Loucy (cell line): ENCODE measurements around the gene ADORA2A.

Experiments
- H2AFZ ChIP-seq: fragments of 200-600 bp; sonication (generic); 2 replicates; pipeline ENCODE4 v1.6.0; 2016; ENCODE audit warnings: antibody characterized with exemption, mild to moderate bottlenecking, low read length, moderate library complexity
- H3F3A ChIP-seq: fragments of 200-600 bp; 2 replicates; pipeline ENCODE4 v1.6.0; 2016; ENCODE audit warnings: antibody characterized with exemption, low read depth, mild to moderate bottlenecking
- H3K27me3 ChIP-seq: fragments of 200-600 bp; sonication (generic); 2 replicates; pipeline ENCODE4 v1.6.1; 2014; ENCODE audit warnings: low read length, mild to moderate bottlenecking; ENCODE audit not compliant: insufficient read depth, poor library complexity, severe bottlenecking
- H3K36me3 ChIP-seq: fragments of 200-600 bp; sonication (generic); 2 replicates; pipeline ENCODE4 v1.6.1; 2016; ENCODE audit warnings: low read length; ENCODE audit not compliant: insufficient read depth
- H3K4me1 ChIP-seq: fragments of 200-600 bp; sonication (generic); 2 replicates; pipeline ENCODE4 v1.5.1; 2014; ENCODE audit warnings: low read length, mild to moderate bottlenecking; ENCODE audit not compliant: insufficient read depth, poor library complexity, severe bottlenecking
- H3K4me2 ChIP-seq: fragments of 200-600 bp; sonication (generic); 2 replicates; pipeline ENCODE4 v1.6.0; 2014; ENCODE audit warnings: antibody characterized with exemption, low read length, low read depth, mild to moderate bottlenecking; ENCODE audit not compliant: poor library complexity, severe bottlenecking
- H3K4me3 ChIP-seq: fragments of 200-600 bp; sonication (generic); 2 replicates; pipeline ENCODE4 v1.5.1; 2014; ENCODE audit warnings: low read length, mild to moderate bottlenecking, mixed read lengths; ENCODE audit not compliant: poor library complexity, severe bottlenecking
- H3K79me2 ChIP-seq: fragments of 200-600 bp; sonication (generic); 2 replicates; pipeline ENCODE4 v1.6.1; 2014; ENCODE audit warnings: low read length; ENCODE audit not compliant: insufficient read depth
- H3K9ac ChIP-seq: fragments of 200-600 bp; sonication (generic); 2 replicates; pipeline ENCODE4 v1.6.0; 2014; ENCODE audit warnings: mild to moderate bottlenecking, low read depth, low read length, moderate library complexity; ENCODE audit not compliant: poor library complexity, severe bottlenecking
- H3K9me2 ChIP-seq: fragments of 200-600 bp; sonication (generic); replicated peaks from 2 replicates; pipeline ENCODE4 v1.6.1; 2016; ENCODE audit warnings: low read depth, low read length, mixed read lengths
- H3K9me3 ChIP-seq: fragments of 200-600 bp; sonication (generic); 2 replicates; pipeline ENCODE4 v1.6.1; 2014; ENCODE audit warnings: mild to moderate bottlenecking, antibody characterized with exemption, low read length, low read depth; ENCODE audit not compliant: insufficient read depth
- H4K20me1 ChIP-seq: fragments of 200-600 bp; sonication (generic); 2 replicates; pipeline ENCODE4 v1.6.0; 2014; ENCODE audit warnings: antibody characterized with exemption, low read length, mild to moderate bottlenecking; ENCODE audit not compliant: insufficient read depth, poor library complexity, severe bottlenecking
- EZH2phosphoT487 ChIP-seq: fragments of 200-600 bp; IDR thresholded peaks from 2 replicates; pipeline ENCODE4 v1.6.1; 2018; ENCODE audit warnings: antibody characterized with exemption, mild to moderate bottlenecking, moderate library complexity, borderline replicate concordance
- TF ChIP-seq, protein P1 (sequence below): fragments of 200-600 bp; sonication (generic); conservative IDR thresholded peaks from 2 replicates; pipeline ENCODE4 v1.5.1; 2014; ENCODE audit warnings: mild to moderate bottlenecking, antibody characterized with exemption, low read length

ADORA2A gene

GRCh38 chr22:24459911-24460310 is 32.5 kb downstream of the ADORA2A start:
- Histone ChIP-seq H3K9me2 (no peaks in the 10 kb centered on the region), H3F3A (no peaks in the 10 kb centered on the region), H3K79me2 (no peaks in the 10 kb centered on the region), H3K27me3 (no peaks in the 10 kb centered on the region), H3K36me3 (no peaks in the 10 kb centered on the region), H3K4me2 (no peak overlapping the region), H4K20me1 (no peaks in the 10 kb centered on the region), H3K9me3 (no peaks in the 10 kb centered on the region), H2AFZ (0 out of 2 replicates have a peak overlapping the region, but pooled peaks have one; percentile 32), H3K9ac (no peak overlapping the region), H3K4me3 (no peak overlapping the region), H3K4me1 (peaks cover 11% of the 10 kb centered on the region)
- TF ChIP-seq EZH2phosphoT487: no peak
- TF ChIP-seq, protein P1, sequence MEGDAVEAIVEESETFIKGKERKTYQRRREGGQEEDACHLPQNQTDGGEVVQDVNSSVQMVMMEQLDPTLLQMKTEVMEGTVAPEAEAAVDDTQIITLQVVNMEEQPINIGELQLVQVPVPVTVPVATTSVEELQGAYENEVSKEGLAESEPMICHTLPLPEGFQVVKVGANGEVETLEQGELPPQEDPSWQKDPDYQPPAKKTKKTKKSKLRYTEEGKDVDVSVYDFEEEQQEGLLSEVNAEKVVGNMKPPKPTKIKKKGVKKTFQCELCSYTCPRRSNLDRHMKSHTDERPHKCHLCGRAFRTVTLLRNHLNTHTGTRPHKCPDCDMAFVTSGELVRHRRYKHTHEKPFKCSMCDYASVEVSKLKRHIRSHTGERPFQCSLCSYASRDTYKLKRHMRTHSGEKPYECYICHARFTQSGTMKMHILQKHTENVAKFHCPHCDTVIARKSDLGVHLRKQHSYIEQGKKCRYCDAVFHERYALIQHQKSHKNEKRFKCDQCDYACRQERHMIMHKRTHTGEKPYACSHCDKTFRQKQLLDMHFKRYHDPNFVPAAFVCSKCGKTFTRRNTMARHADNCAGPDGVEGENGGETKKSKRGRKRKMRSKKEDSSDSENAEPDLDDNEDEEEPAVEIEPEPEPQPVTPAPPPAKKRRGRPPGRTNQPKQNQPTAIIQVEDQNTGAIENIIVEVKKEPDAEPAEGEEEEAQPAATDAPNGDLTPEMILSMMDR: no peak

DNA sequence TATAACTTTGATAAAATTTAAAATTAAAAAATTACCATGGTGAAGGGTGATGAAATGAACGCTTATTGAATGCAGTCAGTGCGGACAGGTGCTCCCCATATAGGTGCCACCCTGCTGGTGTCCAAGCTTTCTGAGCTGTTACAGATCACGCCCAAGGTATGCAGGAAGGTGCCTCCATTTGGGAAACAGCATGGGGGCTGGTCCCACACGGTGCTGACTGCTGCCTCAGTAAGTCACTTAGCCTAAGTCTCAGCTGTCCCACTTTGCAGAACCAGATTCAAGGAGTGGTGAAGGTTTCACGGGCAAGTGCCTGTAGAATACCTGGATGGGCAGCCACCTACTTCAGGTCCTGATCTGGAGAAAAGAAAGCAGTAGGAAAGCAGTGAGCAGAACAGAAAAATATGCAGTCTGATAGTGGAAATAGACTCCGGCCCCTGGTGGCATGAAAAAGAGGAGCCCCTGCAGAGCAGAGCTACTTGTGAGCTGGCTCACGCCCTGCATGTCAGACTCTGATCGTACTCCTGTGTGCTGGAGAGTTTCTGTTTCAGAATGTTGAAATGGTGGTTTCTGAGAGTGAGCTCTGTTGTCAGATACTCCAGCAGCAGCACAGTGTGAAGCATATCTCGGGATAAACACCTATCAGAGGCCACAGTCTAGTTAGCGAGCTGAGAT is 33.2 kb downstream of the ADORA2A start:
- Histone ChIP-seq H3K36me3 (no peaks in the 10 kb centered on the region), H3K4me3 (no peak overlapping the region), H3F3A (no peaks in the 10 kb centered on the region), H3K9me3 (no peaks in the 10 kb centered on the region), H3K4me1 (peaks cover 15% of the 10 kb centered on the region), H3K9ac (no peak overlapping the region), H2AFZ (peak overlapping the region; percentile 64), H3K79me2 (no peaks in the 10 kb centered on the region), H3K4me2 (no peak overlapping the region), H3K27me3 (no peaks in the 10 kb centered on the region), H4K20me1 (no peaks in the 10 kb centered on the region), H3K9me2 (no peaks in the 10 kb centered on the region)
- TF ChIP-seq, protein P1: no peak
- no peak for TF ChIP-seq EZH2phosphoT487

DNA sequence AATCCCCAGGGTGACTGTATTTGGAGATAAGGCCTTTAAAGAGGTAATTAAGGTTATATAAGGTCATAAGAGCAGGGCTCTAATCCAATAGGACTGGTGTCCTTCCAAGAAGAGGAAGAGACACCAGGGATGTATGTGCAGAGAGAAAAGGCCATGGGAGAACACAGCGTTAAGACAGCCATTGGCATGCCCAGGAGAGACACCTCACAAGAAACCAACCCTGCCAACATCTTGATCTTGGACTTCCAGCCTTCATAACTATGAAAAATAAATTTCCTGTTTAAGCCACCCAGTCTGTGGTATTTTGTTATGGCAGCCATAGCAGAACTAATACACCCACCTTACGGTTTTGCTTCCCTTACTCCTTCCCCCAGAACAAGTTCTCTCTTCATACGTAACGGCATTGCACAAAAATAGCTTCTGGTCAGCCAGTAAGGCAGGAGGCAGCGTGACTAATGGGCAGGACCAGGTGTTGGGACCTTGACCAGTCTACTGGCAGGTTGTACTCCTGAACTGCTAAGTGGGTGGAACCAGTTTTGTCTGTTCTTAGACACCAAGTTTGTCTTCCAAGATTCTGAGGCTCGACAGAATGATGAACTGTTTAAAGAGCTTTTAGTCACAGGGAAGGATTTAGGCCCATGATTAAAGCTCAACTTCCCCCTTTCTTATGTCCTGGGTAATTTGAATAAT is 35.8 kb downstream of the ADORA2A start:
- peaks cover 33% of the 10 kb centered on the region for H3K4me1 ChIP-seq
- H3K4me3 ChIP-seq: no peak overlapping the region

More for the DNA sequence above, 35.8 kb downstream of the ADORA2A start:
- no peak for TF ChIP-seq EZH2phosphoT487
- TF ChIP-seq, protein P1: no peak
- Histone ChIP-seq H3K9me3 (no peaks in the 10 kb centered on the region), H3K79me2 (no peaks in the 10 kb centered on the region), H3K9ac (no peak overlapping the region), H3K4me2 (no peak overlapping the region), H3K9me2 (no peaks in the 10 kb centered on the region), H3K27me3 (no peaks in the 10 kb centered on the region), H2AFZ (no peak overlapping the region), H3F3A (no peaks in the 10 kb centered on the region), H3K36me3 (no peaks in the 10 kb centered on the region), H4K20me1 (no peaks in the 10 kb centered on the region)
